Fibroblast of lung (primary cell): ENCODE results near the gene SMOC2. TPM values are rescaled to one million over a fixed set of nuclear protein-coding genes. Genes with fewer than 3 reads are reported as not detected.

Source experiments
- DNase-seq, 2 donors: peaks; one replicate each; pipeline versions ENCODE4 v3.0.0 to v3.0.0-alpha.2; 2010; ENCODE audit warnings: low read depth in 2 of 2
- H2AFZ ChIP-seq: 2 replicates; pipeline ENCODE4 v1.5.1; 2012; ENCODE audit warnings: low read length, control low read depth, inconsistent platforms
- H3K27ac ChIP-seq: 2 replicates; pipeline ENCODE4 v1.5.1; 2011; ENCODE audit warnings: low read length, control low read depth; ENCODE audit not compliant: insufficient read depth
- H3K27me3 ChIP-seq: 2 replicates; pipeline ENCODE4 v1.5.1; 2011; ENCODE audit warnings: mild to moderate bottlenecking, low read length; ENCODE audit not compliant: control insufficient read depth, insufficient read depth
- H3K36me3 ChIP-seq: 2 replicates; pipeline ENCODE4 v1.5.1; 2011; ENCODE audit warnings: low read length; ENCODE audit not compliant: control insufficient read depth, insufficient read depth
- H3K4me1 ChIP-seq: 2 replicates; pipeline ENCODE4 v1.5.1; 2011; ENCODE audit warnings: low read length; ENCODE audit not compliant: control insufficient read depth, insufficient read depth; ENCODE audit errors: extremely low read depth
- H3K4me2 ChIP-seq: 2 replicates; pipeline ENCODE4 v1.5.1; 2011; ENCODE audit warnings: low read length, control low read depth; ENCODE audit not compliant: insufficient read depth; ENCODE audit errors: extremely low read depth
- H3K4me3 ChIP-seq, 4 experiments: fragments of 200-600 bp in 1 of 4; sonication (generic) in 1 of 4; replicated peaks in 1 of 4; 2 replicates each; pipeline ENCODE4 v1.5.1; 2011 to 2016; ENCODE audit warnings: low read length in 4 of 4, low read depth in 3 of 4, mild to moderate bottlenecking in 3 of 4, control low read depth in 2 of 4, inconsistent platforms in 1 of 4, mixed read lengths in 1 of 4; ENCODE audit not compliant: insufficient read depth in 1 of 4; ENCODE audit errors: control extremely low read depth in 1 of 4
- H3K79me2 ChIP-seq: 2 replicates; pipeline ENCODE4 v1.5.1; 2012; ENCODE audit warnings: mild to moderate bottlenecking, low read length, inconsistent platforms; ENCODE audit not compliant: control insufficient read depth, insufficient read depth
- H3K9ac ChIP-seq: 2 replicates; pipeline ENCODE4 v1.5.1; 2011; ENCODE audit warnings: mild to moderate bottlenecking, low read length, control low read depth; ENCODE audit not compliant: insufficient read depth
- H3K9me3 ChIP-seq: 2 replicates; pipeline ENCODE4 v1.5.1; 2012; ENCODE audit warnings: low read depth, low read length; ENCODE audit not compliant: control insufficient read depth, insufficient read depth
- H4K20me1 ChIP-seq: 2 replicates; pipeline ENCODE4 v1.5.1; 2011; ENCODE audit warnings: low read length; ENCODE audit not compliant: control insufficient read depth, insufficient read depth; ENCODE audit errors: extremely low read depth
- EZH2 ChIP-seq: IDR thresholded peaks from 2 replicates; pipeline ENCODE4 v1.5.1; 2012; ENCODE audit warnings: low read length, control low read depth, mild to moderate bottlenecking; ENCODE audit errors: missing control alignments
- polyA plus RNA-seq, 2 donors: library from polyadenylated mRNA; depleted of rRNA in 1 of 2; stranded (reverse) in 1 of 2; unstranded in 1 of 2; fragments of >200 nt; gene quantifications; 2 replicates each; pipeline ENCODE4 v1.2.1, GENCODE V29; 2011 to 2012; ENCODE audit warnings: missing spikeins in 1 of 2
- total RNA-seq: library from RNA; depleted of rRNA; stranded (reverse); fragments of >200 nt; gene quantifications from 2 replicates; pipeline ENCODE4 v1.2.1, GENCODE V29; 2014
- TF ChIP-seq, protein P1 (sequence below), 2 donors: IDR thresholded peaks in 1 of 2; conservative IDR thresholded peaks in 1 of 2; 1 replicate in 1 of 2; 2 replicates in 1 of 2; pipeline ENCODE4 v1.5.1; 2011 to 2012; ENCODE audit warnings: low read length in 2 of 2, control low read depth in 1 of 2, inconsistent platforms in 1 of 2, low read depth in 1 of 2, mild to moderate bottlenecking in 1 of 2

The SMOC2 gene
- total and polyA plus RNA-seq, 2 donors (not counting 1 experiment from before 2014, with no cell fraction given) = not detected

DNA sequence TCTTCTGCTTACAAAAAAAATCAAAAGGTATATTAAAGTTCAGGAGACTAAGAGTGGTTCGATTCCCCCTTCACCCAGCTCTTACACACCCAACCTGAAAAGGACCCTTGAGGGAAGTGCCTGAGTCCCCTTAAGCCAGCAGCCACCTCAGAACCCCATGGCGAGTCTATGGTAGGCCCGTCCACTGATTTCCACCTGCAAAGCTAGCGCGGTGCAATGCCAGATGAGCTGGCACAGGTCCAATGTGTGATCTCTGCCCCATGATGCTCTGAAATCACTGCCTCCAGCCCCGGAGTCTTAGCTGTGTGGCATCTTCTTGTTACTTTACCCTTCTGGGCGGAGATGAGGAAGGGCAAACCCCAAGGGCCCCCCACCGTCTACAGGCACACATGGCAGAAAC lies 109.3 kb downstream of the SMOC2 start:
- TF ChIP-seq, protein P1, sequence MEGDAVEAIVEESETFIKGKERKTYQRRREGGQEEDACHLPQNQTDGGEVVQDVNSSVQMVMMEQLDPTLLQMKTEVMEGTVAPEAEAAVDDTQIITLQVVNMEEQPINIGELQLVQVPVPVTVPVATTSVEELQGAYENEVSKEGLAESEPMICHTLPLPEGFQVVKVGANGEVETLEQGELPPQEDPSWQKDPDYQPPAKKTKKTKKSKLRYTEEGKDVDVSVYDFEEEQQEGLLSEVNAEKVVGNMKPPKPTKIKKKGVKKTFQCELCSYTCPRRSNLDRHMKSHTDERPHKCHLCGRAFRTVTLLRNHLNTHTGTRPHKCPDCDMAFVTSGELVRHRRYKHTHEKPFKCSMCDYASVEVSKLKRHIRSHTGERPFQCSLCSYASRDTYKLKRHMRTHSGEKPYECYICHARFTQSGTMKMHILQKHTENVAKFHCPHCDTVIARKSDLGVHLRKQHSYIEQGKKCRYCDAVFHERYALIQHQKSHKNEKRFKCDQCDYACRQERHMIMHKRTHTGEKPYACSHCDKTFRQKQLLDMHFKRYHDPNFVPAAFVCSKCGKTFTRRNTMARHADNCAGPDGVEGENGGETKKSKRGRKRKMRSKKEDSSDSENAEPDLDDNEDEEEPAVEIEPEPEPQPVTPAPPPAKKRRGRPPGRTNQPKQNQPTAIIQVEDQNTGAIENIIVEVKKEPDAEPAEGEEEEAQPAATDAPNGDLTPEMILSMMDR (conservative IDR thresholded peaks at IDR 0.05 in 1 of 2, IDR thresholded peaks at IDR 0.05 in 1 of 2; ENCODE audit: low read depth in 1 of 2, low read length in 2 of 2) = no peak
- no peak for TF ChIP-seq EZH2
- Histone ChIP-seq H2AFZ (no peak overlapping the region), H3K27ac (no peak overlapping the region), H3K9ac (no peak overlapping the region), H3K36me3 (no peaks in the 10 kb centered on the region), H3K4me1 (no peaks in the 10 kb centered on the region), H4K20me1 (no peaks in the 10 kb centered on the region), H3K4me3 (no peak overlapping the region), H3K9me3 (no peaks in the 10 kb centered on the region), H3K27me3 (no peaks in the 10 kb centered on the region), H3K79me2 (no peaks in the 10 kb centered on the region), H3K4me2 (no peak overlapping the region)
- no peak for DNase-seq

DNA sequence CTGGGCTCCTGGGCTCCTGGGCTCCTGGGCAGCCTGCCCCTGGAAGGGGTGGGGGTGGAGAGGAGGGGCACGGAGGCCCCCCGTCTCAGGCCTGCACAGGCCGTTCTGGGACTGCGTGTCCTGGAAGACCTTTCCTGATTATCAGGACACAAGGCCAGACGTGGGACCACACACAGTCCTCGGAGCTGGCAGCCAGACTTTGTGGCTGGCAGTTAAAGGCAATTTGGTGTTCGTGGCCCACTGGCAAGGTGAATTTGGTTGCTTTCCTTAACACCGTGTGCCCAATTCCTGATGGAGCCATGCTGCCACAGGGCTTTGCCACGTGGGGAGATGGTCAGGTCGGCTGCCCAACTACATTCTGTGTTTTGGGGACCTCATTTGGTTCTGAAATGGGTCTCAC lies 113.5 kb downstream of the SMOC2 start:
- Histone ChIP-seq H3K27me3 (no peaks in the 10 kb centered on the region), H3K27ac (no peak overlapping the region), H3K4me2 (no peak overlapping the region), H3K36me3 (no peaks in the 10 kb centered on the region), H3K9me3 (no peaks in the 10 kb centered on the region), H2AFZ (no peak overlapping the region), H4K20me1 (no peaks in the 10 kb centered on the region), H3K4me1 (no peaks in the 10 kb centered on the region), H3K79me2 (no peaks in the 10 kb centered on the region), H3K4me3 (no peak overlapping the region), H3K9ac (no peak overlapping the region)
- no peak for TF ChIP-seq EZH2
- TF ChIP-seq, protein P1 (conservative IDR thresholded peaks at IDR 0.05 in 1 of 2, IDR thresholded peaks at IDR 0.05 in 1 of 2; ENCODE audit: low read depth in 1 of 2, low read length in 2 of 2) = no peak
- no peak for DNase-seq

DNA sequence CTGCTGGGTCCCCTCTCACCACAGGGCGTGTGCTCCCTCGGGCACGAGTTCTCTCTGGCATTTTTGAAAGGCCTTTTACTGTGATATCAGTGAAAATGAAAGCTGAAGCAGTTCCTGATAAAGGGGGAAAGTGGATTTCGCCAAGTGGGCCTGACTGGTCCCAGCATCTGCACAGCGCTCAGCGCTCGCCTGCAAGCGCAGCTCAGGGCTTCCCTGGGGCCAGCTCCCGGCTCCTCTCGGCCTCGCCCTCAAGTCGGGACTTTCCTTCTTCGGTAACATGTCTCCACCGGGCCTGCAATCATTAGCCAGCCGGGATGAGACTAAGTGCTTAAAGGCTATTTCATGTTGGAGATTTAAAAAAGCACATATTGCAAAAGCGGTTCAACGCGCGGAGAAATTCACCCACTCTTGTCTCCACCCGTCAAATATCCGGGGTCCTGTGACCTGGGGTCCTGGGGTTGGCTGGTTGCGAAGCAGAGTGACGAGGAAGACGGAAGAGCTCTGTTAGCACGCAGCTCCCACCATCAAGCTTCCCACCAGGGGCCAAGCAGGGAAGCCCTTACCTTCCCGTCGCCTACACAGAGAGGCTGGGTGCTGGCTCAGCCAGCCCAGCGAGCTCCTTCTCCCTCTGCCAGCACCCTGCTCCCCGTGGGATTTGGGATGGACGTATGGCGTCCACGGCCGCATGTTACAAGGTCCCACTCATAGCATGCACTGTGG lies 114.1 kb downstream of the SMOC2 start:
- Histone ChIP-seq H2AFZ (no peak overlapping the region), H4K20me1 (no peaks in the 10 kb centered on the region), H3K4me2 (no peak overlapping the region), H3K9me3 (no peaks in the 10 kb centered on the region), H3K4me3 (no peak overlapping the region), H3K27ac (no peak overlapping the region), H3K36me3 (no peaks in the 10 kb centered on the region), H3K4me1 (no peaks in the 10 kb centered on the region), H3K79me2 (no peaks in the 10 kb centered on the region), H3K9ac (no peak overlapping the region), H3K27me3 (no peaks in the 10 kb centered on the region)
- TF ChIP-seq EZH2 = no peak
- TF ChIP-seq, protein P1 (conservative IDR thresholded peaks at IDR 0.05 in 1 of 2, IDR thresholded peaks at IDR 0.05 in 1 of 2; ENCODE audit: low read depth in 1 of 2, low read length in 2 of 2) = no peak
- DNase-seq = no peak
